Activated naive CD4-positive, alpha-beta T cell treated with anti-CD3 and anti-CD28 coated beads, Interleukin-2, amount 50 U/mL, for 72 hours (primary cell): ENCODE results near the gene MIER1. TPM values are rescaled to one million over a fixed set of nuclear protein-coding genes. Genes with fewer than 3 reads are reported as not detected.

ENCODE experiments used
- ATAC-seq, 2 donors: fragments of 150-1000 bp; cut with Tn5 transposase; 2 replicates each; pipeline ENCODE4 v1.10.0; 2021; ENCODE audit warnings: mild to moderate bottlenecking in 2 of 2, moderate library complexity in 2 of 2
- DNase-seq, 2 donors: peaks; one replicate each; pipeline ENCODE4 v3.0.0; 2021 to 2022; ENCODE audit warnings: low spot score in 2 of 2
- H3K27ac Mint-ChIP-seq, 2 donors: one replicate each; pipeline ENCODE4 v1.8.0; 2022; ENCODE audit warnings: mild to moderate bottlenecking in 2 of 2, mixed read lengths in 2 of 2
- H3K36me3 Mint-ChIP-seq, 2 donors: one replicate each; pipeline ENCODE4 v1.8.0; 2022; ENCODE audit warnings: mixed read lengths in 2 of 2
- H3K9me3 Mint-ChIP-seq, 2 donors: one replicate each; pipeline ENCODE4 v1.8.0; 2022; ENCODE audit warnings: mixed read lengths in 2 of 2
- total RNA-seq, 2 donors: library from RNA; stranded (reverse); gene quantifications; one replicate each; pipeline ENCODE4 v1.2.3, GENCODE V29; 2022

Gene MIER1
- total RNA-seq, 2 donors from 2014 or later = 51.1 to 56.5 TPM

DNA sequence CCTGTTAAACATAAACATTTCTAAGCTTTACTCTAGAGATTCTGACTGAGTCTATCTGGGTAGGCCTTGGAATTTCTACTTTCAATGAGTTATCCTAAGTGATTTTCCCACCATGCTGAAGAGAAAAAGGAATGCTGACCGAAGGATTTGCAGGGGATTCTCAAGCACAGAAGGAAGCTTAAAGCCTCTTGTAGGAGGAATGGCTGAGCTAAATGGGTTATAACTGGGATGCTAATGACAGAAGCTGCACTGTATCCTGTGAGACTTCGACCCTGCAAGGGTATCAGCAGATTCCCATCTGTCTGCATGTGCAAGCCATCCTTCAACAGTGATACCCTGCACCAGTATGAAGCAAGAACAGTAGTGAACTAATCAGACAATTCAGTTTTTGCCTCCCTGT lies 93.8 kb downstream of the MIER1 start:
- Mint-ChIP-seq H3K36me3 (peaks cover 11 to 33% of the 10 kb centered on the region in 2 donors), H3K27ac (no peak overlapping the region), H3K9me3 (no peaks in the 10 kb centered on the region)
- no peak for DNase-seq
- ATAC-seq = no peak

DNA sequence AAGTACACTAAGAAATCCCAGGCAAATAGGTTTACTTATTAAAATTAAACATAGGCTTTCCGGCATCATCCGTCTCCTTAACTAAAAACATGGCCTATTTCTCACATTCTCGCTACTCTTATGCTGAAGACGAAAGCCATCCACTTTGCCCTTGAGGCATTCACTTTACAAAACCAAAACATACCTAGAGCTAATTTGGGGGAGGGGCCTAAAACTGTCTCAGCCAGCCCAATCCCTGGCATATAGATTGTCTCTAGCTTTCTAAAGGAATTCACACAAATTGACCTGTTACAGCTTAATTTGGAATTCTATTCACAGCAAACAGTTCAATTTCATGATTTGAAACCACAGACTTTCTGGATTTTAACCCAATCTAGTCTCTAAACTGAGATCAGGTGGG lies 94.3 kb downstream of the MIER1 start:
- Mint-ChIP-seq H3K9me3 (no peaks in the 10 kb centered on the region), H3K36me3 (peaks cover 11 to 33% of the 10 kb centered on the region in 2 donors), H3K27ac (no peak overlapping the region)
- ATAC-seq (no peak), DNase-seq (no peak)

DNA sequence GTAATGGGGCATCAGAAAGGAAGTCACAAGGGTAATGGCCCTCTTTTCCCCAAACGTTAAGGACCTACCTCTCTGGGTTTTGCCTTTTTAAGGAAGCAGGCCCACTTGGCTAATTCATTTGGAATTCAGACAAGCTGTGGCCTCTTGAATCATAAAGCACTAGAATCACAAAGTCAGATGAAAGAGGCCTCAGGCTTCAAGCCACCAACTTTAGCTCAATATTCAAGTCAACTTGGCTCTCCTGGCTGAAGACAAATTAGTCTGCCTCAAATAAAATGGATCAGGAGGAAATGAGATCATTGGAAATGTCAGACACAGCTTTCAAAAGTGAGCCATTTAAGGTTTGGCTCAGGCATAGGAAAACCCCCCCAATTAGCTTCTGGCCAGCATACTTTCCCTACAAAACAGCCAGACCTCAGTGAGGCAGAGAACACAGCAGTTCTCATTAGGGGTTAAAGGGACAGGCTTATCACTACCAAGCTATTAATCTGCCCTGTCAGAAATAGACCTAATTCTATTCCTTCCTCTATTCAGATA lies 94.9 kb downstream of the MIER1 start:
- H3K27ac Mint-ChIP-seq = no peak overlapping the region
- H3K36me3 Mint-ChIP-seq = peaks cover 11 to 33% of the 10 kb centered on the region in 2 donors
- DNase-seq = no peak
- H3K9me3 Mint-ChIP-seq = no peaks in the 10 kb centered on the region
- ATAC-seq = no peak

DNA sequence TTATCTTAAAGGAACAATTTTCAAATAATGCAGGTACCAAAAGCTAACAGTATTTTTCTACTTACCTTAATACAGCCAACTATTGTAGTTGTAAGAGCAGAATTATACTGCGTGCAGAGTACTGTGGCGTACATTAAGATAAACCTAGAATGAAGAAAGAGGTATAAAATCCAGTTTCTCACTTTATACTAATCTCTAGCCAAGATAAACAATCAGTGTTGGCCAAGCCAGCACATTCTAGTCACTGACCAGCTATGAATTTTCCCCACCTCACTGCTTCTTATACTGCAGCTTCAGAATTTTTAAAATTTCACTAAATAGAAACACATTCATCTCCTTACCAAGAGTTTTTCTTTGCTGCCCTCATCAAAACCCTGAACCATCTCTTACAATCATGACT lies 95.5 kb downstream of the MIER1 start:
- Mint-ChIP-seq H3K36me3 (peaks cover 11 to 33% of the 10 kb centered on the region in 2 donors), H3K9me3 (no peaks in the 10 kb centered on the region), H3K27ac (no peak overlapping the region)
- no peak for ATAC-seq
- no peak for DNase-seq

DNA sequence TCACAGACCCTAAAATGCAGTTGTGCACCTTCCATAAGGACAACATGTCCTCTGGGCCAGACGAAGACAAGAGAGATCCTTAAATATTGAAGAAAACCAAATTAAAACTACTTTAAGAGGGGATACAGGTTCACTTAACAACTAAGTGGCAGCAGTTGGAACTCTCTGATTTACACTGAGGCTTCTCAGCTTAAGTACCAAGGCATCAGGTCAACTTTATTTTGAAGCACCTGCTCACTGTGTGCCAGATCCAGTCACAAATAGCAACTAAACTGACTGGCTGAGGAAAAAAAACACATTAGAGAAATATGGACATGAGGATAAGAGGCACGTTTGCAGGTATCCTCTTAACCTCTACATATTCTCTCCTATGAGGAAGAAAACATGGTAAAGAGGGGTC lies 96.0 kb downstream of the MIER1 start:
- Mint-ChIP-seq H3K9me3 (no peaks in the 10 kb centered on the region), H3K27ac (no peak overlapping the region), H3K36me3 (peaks cover 11 to 33% of the 10 kb centered on the region in 2 donors)
- no peak for DNase-seq
- ATAC-seq = no peak

DNA sequence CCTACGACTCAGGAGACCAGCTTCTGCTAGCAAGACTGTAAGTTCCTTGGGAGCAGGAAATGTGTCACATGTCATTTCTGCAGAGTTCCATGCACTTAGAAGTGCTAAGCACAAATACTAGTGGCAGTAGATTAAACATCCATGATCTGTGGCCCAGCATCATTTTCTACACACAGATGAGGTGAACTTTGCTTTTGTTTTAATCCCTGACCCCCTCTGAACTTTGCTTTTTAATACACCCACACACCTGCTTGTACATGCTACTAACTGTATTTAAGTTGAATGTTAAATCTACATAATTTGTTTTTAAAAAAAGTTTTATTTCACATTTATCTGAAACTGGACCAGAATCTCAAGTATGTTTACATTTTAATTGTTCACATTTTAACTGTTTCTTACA lies 104.7 kb downstream of the MIER1 start:
- Mint-ChIP-seq H3K9me3 (no peaks in the 10 kb centered on the region), H3K36me3 (peaks cover 0 to 11% of the 10 kb centered on the region in 2 donors), H3K27ac (no peak overlapping the region)
- DNase-seq (no peak), ATAC-seq (no peak)

DNA sequence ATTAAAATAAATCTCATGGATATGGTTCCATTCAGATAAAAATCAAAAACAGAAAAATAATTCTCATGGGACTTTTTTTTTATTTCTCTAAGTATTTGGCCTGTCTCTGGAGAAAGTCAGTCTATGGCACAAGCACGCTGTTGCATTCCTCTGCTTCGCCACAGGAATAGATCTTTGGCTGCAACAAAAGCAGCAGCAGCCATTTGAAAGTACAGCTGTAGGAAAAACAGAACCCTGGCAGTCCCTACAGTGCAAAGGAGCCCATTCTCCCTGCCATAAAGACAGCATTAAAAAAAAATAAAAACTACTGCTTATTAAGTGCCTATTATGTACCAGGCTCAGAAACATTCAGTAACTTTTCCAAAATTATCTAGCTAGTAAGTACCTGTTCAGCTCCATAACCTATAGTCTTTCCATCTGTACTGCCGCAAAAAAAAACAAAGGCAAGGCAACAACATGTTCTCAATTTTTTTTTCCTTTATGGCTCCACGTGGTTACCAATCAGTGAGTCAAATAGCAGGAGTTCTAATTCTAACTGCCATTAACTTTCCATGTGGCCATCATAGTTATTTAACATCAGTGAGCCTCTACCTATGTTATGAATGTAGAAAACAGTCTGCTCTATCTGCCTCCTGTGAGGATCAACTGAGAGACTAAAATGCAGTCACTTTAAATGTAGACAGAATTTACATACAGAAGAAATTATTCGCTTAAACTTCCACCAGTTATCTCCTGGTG lies 106.5 kb downstream of the MIER1 start:
- H3K36me3 Mint-ChIP-seq = peaks cover 2 to 24% of the 10 kb centered on the region in 2 donors
- no peak overlapping the region for H3K27ac Mint-ChIP-seq
- ATAC-seq (no peak), DNase-seq (no peak)
- H3K9me3 Mint-ChIP-seq = no peaks in the 10 kb centered on the region

DNA sequence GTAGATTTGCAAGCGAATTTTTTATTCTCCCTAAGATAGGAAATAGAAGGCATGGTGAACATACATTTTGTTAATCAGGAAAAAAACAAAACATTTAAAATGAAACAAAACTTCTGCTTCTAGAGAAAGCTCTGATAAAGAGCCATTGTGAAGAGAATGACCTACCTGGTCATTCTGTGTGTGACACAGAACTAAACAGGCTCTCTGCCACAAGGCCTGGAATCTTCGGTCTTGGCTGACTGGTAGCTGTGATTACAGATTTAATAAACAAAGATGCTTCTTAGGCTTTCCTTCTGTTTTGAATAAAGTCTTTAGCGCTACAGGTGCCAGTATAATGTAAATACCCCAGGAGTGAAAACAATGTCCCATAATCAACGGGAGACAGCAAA lies 107.1 kb downstream of the MIER1 start:
- peaks cover 7 to 29% of the 10 kb centered on the region in 2 donors for H3K36me3 Mint-ChIP-seq
- H3K9me3 Mint-ChIP-seq = peaks cover 0 to 4% of the 10 kb centered on the region in 2 donors
- ATAC-seq (no peak), DNase-seq (no peak)
- no peak overlapping the region for H3K27ac Mint-ChIP-seq

Other genes with a start within 250 kb of the MIER1 start
- gene DYNLT5, start 172.5 kb upstream of the MIER1 start, total RNA-seq = not detected
- not detected for gene INSL5, start 123.7 kb upstream of the MIER1 start, total RNA-seq
- gene DNAI4, start 134 bp upstream of the MIER1 start, total RNA-seq = 1 to 10 TPM; 1.7 to 3.0 TPM
- 10 to 100 TPM; 11.7 to 12.5 TPM for gene SLC35D1, start 129.2 kb downstream of the MIER1 start, total RNA-seq
- under 1 TPM in 1 of 2 donors, not detected in 1; 0.41 TPM for gene C1orf141, start 210.0 kb downstream of the MIER1 start, total RNA-seq
- gene IL23R, start 241.5 kb downstream of the MIER1 start, total RNA-seq = 10 to 100 TPM in 1 of 2 donors, under 1 TPM in 1; 0.87 to 15.6 TPM